Measurements from ENCODE around the gene PLEKHA4.
A peak's percentile ranks its signal among the peaks of the same experiment; 100 is the strongest.
"Not testable (repeated sequence)": the region's sequence is repeated elsewhere in the genome, so short reads cannot be mapped to it uniquely, and the experiment has no call there.

The PLEKHA4 gene

GRCh38 chr19:48883726-48884125, 15.3 kb upstream of the PLEKHA4 start:
- no peak for DNase-seq

- DNase-seq = no peak
Measured at GRCh38 chr19:48881741-48882657, 13.6 kb upstream of the PLEKHA4 start.

- DNase-seq = not testable (repeated sequence)
Measured at GRCh38 chr19:48879696-48880095, 11.3 kb upstream of the PLEKHA4 start.

- no peak for DNase-seq
Measured at GRCh38 chr19:48879025-48879637, 10.7 kb upstream of the PLEKHA4 start.

- DNase-seq = no peak
Measured at GRCh38 chr19:48878196-48879024, 10.0 kb upstream of the PLEKHA4 start.

GRCh38 chr19:48877855-48878195, 9.4 kb upstream of the PLEKHA4 start:
- no peak for DNase-seq

- DNase-seq = not testable (repeated sequence)
Measured at GRCh38 chr19:48876043-48876981, 7.9 kb upstream of the PLEKHA4 start.

- DNase-seq = no peak
Measured at GRCh38 chr19:48874303-48875135, 6.1 kb upstream of the PLEKHA4 start.

- DNase-seq = no peak
Measured at GRCh38 chr19:48873476-48874302, 5.3 kb upstream of the PLEKHA4 start.

GRCh38 chr19:48872884-48873475, 4.6 kb upstream of the PLEKHA4 start:
- DNase-seq = no peak

- peak; percentile 95 for DNase-seq
Measured at GRCh38 chr19:48872182-48872883, 3.9 kb upstream of the PLEKHA4 start, which contains the start of gene PPP1R15A. TSS of gene PPP1R15A (plus strand) at chr19:48872421. CDS start at chr19:48873234, 813 bp downstream.

- not testable (repeated sequence) for DNase-seq
Measured at GRCh38 chr19:48871471-48872181, 3.2 kb upstream of the PLEKHA4 start.

- DNase-seq = no peak
Measured at GRCh38 chr19:48870048-48870447, 1.6 kb upstream of the PLEKHA4 start.

GRCh38 chr19:48867746-48868113, 687 bp downstream of the PLEKHA4 start:
- no peak for DNase-seq

GRCh38 chr19:48867123-48867745, 1.2 kb downstream of the PLEKHA4 start:
- no peak for DNase-seq

- no peak for DNase-seq
Measured at GRCh38 chr19:48866692-48867091, 1.7 kb downstream of the PLEKHA4 start.

GRCh38 chr19:48862827-48863226, 5.6 kb downstream of the PLEKHA4 start:
- DNase-seq = no peak

GRCh38 chr19:48861313-48861712, 7.1 kb downstream of the PLEKHA4 start:
- no peak for DNase-seq
